Ovary (tissue), 9 donors: Measurements from ENCODE around the gene AFF1. TPM values are rescaled to one million over a fixed set of nuclear protein-coding genes. Genes with fewer than 3 reads are reported as not detected.

Source experiments
- DNase-seq, 5 donors: peaks; one replicate each; pipeline ENCODE4 v3.0.0-alpha.2; 2019 to 2020
- H3K27ac ChIP-seq, 2 donors: fragments of 200-600 bp; one replicate each; pipeline versions ENCODE4 v1.5.1 to v1.8.0; 2019 to 2022
- H3K27me3 ChIP-seq: fragments of 200-600 bp; one replicate; pipeline ENCODE4 v1.8.0; 2022
- H3K36me3 ChIP-seq: fragments of 200-600 bp; sonication (generic); one replicate; pipeline ENCODE4 v1.5.1; 2019
- H3K4me1 ChIP-seq: one replicate; pipeline ENCODE4 v1.8.1; 2013; ENCODE audit warnings: mild to moderate bottlenecking, moderate library complexity; ENCODE audit not compliant: insufficient read depth
- H3K4me3 ChIP-seq: fragments of 200-600 bp; sonication (generic); one replicate; pipeline ENCODE4 v1.5.1; 2017
- H3K9me3 ChIP-seq, 2 donors: fragments of 200-600 bp in 1 of 2; sonication (generic) in 1 of 2; one replicate each; pipeline versions ENCODE4 v1.5.1 to v1.8.1; 2013 to 2019; ENCODE audit warnings: mild to moderate bottlenecking in 1 of 2, moderate library complexity in 1 of 2
- EP300 ChIP-seq: sonication (generic); formaldehyde crosslinking; IDR thresholded peaks from one replicate; pipeline ENCODE4 v1.6.1; 2017; ENCODE audit warnings: antibody characterized with exemption
- POLR2A ChIP-seq: fragments of 450-650 bp; IDR thresholded peaks from one replicate; pipeline ENCODE4 v1.6.1; 2017; ENCODE audit warnings: antibody characterized with exemption, mild to moderate bottlenecking, moderate library complexity
- WGBS, 3 donors: extraction: QIAGEN DNeasy Blood & Tissue Kit in 1 of 3; methylation state at CpG; one replicate each; pipeline versions ENCODE4 v1.1.5 to v1.1.7; 2013 to 2017; 5-methylcytosine and 5-hydroxymethylcytosine counted together
- intact Hi-C, 4 donors: fragments of 100-400 bp; cut with DNase I; formaldehyde crosslinking; loops; one replicate each; pipeline versions ENCODE4 v1.11.0 to v1.15.1; 2022 to 2023
- polyA plus RNA-seq, 2 donors: library from polyadenylated mRNA; stranded (reverse); fragments of 200-250 nt in 1 of 2; fragments of 350-450 nt in 1 of 2; fragmentation: Illumina TruSeq in 1 of 2; extraction: RNeasy Lipid Tissue Mini Kit (QIAGEN cat#74804) in 1 of 2; gene quantifications; one replicate each; pipeline ENCODE4 v1.2.3, GENCODE V29; 2013 to 2014
- total RNA-seq, 7 donors: library from RNA; depleted of rRNA in 2 of 7; stranded (reverse); fragments of >200 nt in 2 of 7; fragmentation: NEBNext Ultra II Directional in 3 of 7; extraction: Animal tissue kit (Norgen Biotek cat#: 25700) in 3 of 7; gene quantifications; one replicate each; pipeline versions ENCODE4 v1.1.0 to v1.2.4, GENCODE V29; 2016 to 2023
- TF ChIP-seq, protein P1 (sequence below), 3 donors: fragments of 450-650 bp in 2 of 3; fragments of 200-600 bp in 1 of 3; IDR thresholded peaks; one replicate each; pipeline versions ENCODE4 v1.5.1 to v1.8.0; 2016 to 2022; ENCODE audit warnings: antibody characterized with exemption in 3 of 3, mild to moderate bottlenecking in 1 of 3
- donor health status: DM: no; HTN: no; CAD: no; lungs with moderate emphysema.
- donor health status: DM: no; HTN: no; CAD: no.
- donor health status: Bipolar disorder and iron deficiency.
- donor health status: DM: yes; HTN: yes; CAD: no.
- donor health status: DM: no; HTN: no; CAD: no.
- donor health status: DM: yes; HTN: yes; CAD: no.

AFF1 gene
- total and polyA plus RNA-seq, 9 donors: 26.0 to 107 (median 76.7) TPM

GRCh38 chr4:87066403-87067123, 131.8 kb downstream of the AFF1 start:
- intact Hi-C loops: no loop called here
- Histone ChIP-seq H3K27ac (no peak overlapping the region), H3K9me3 (no peaks in the 10 kb centered on the region), H3K36me3 (no peaks in the 10 kb centered on the region), H3K27me3 (no peaks in the 10 kb centered on the region), H3K4me1 (peaks cover 10% of the 10 kb centered on the region), H3K4me3 (no peak overlapping the region)
- TF ChIP-seq POLR2A (no peak), EP300 (no peak)
- TF ChIP-seq, protein P1, sequence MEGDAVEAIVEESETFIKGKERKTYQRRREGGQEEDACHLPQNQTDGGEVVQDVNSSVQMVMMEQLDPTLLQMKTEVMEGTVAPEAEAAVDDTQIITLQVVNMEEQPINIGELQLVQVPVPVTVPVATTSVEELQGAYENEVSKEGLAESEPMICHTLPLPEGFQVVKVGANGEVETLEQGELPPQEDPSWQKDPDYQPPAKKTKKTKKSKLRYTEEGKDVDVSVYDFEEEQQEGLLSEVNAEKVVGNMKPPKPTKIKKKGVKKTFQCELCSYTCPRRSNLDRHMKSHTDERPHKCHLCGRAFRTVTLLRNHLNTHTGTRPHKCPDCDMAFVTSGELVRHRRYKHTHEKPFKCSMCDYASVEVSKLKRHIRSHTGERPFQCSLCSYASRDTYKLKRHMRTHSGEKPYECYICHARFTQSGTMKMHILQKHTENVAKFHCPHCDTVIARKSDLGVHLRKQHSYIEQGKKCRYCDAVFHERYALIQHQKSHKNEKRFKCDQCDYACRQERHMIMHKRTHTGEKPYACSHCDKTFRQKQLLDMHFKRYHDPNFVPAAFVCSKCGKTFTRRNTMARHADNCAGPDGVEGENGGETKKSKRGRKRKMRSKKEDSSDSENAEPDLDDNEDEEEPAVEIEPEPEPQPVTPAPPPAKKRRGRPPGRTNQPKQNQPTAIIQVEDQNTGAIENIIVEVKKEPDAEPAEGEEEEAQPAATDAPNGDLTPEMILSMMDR (IDR thresholded peaks at IDR 0.05): no peak
- WGBS, 3 donors: 79 to 92% (median 85%) methylated on average over 4 of the region's 4 CpGs
- no peak for DNase-seq

DNA sequence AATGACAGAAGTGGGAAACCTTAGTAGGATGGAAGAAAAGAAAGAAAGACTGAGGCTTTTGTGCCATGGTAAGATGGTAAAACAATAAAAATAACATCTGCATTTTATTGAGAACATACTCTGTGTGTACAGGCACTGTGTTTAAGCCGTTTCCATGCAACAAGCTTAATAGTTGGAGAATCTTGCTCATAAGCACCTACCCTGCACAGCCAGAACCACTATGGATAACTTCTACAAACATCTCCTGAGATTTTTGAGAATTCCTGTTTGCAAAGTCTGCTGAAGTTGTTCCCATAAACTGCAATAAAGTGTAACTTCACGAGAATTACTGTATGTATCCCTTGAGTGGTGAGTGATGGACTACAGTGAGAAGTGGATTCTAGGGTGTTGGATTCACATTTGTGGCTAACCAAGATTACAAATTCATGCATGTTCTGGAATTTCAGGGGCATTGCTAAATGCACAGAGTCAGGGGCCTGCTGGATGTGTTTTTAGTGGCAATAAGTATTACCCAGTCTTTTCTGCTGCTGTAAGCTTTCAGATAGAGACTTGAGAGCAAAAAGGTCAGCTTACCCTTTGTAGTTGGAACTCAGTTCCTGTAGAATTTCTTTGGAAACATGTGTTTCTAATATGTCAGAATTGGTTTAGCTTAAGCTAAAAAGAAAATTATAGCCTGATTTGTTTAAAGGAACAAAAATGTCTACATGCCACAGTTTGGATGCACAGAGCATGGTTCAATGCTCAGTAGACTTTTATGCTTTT, 132.5 kb downstream of the AFF1 start:
- H3K4me1 ChIP-seq: peaks cover 10% of the 10 kb centered on the region
- intact Hi-C loops: no loop called here

DNA sequence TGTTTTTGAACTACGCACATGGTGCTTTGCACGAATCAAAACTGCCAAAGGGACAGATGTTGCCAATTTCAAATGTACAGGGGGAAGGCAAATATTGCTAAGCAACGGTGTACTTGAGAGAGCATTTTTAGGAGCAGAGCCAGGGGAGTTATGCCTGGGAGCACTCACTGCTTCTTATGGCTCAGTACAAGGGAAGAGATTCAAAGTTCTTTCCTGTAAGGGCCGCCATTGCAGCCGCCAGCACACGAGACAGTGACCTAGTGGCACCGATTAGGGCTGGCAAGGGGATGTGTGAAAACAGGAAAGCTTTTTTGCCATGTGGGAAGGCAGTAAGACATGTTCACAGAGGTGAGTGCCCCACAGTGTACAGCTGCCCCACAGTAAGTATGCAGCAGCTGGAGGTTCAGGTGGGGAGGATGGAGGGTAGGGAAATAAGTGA, 133.8 kb downstream of the AFF1 start:
- no peaks in the 10 kb centered on the region for H3K27me3 ChIP-seq
- WGBS, 3 donors: 44 to 50% (median 47%) methylated on average over 7 of the region's 7 CpGs
- H3K36me3 ChIP-seq: no peaks in the 10 kb centered on the region
- H3K4me1 ChIP-seq: peaks cover 10% of the 10 kb centered on the region
- H3K9me3 ChIP-seq: no peaks in the 10 kb centered on the region
- H3K4me3 ChIP-seq: no peak overlapping the region
- DNase-seq: no peak
- no peak overlapping the region for H3K27ac ChIP-seq
- TF ChIP-seq POLR2A: no peak
- intact Hi-C loops: no loop called here

More for the DNA sequence above, 132.5 kb downstream of the AFF1 start:
- no peak overlapping the region for H3K4me3 ChIP-seq
- H3K36me3 ChIP-seq: no peaks in the 10 kb centered on the region
- WGBS, 3 donors: 72 to 77% (median 76%) methylated on average over 2 of the region's 2 CpGs
- H3K9me3 ChIP-seq: no peaks in the 10 kb centered on the region
- TF ChIP-seq POLR2A: no peak
- TF ChIP-seq, protein P1 (IDR thresholded peaks at IDR 0.05): no peak
- no peak for TF ChIP-seq EP300
- no peak for DNase-seq
- H3K27me3 ChIP-seq: no peaks in the 10 kb centered on the region
- H3K27ac ChIP-seq: no peak overlapping the region

DNA sequence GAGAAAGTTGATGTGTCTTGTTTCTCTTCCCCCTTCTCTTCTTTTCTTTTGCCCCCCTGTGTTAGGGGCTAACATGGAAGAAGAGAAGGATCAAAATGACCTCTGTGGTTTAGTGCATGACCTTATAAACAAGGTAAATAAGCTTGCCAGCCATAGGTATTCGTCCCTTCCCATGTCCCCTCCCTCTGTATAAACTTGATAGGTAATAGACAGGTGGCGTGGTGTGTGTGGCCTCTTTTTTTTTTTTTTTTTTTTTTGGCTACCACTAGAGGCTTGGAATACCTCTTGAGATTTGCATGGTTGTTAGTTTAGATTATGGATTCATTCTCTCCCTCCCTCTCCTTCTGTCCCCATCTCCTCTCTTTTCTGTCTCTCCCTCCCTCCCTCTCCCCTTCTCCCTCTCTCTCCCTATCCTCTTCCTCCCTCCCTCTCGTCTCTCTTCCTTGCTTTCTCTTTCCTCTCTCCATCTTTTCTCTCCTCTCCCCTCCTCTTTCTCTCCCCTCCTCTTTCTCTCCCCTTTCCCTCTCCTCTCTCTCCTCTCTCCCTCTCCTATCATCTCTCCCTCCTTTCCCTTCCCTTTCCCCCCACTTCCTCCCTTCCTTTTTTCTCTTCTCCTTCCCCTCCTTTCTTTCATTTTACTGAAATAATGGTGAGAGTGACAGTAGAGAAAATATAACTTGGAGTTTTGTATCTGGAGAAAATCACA, 134.4 kb downstream of the AFF1 start:
- Histone ChIP-seq H3K36me3 (no peaks in the 10 kb centered on the region), H3K4me3 (no peak overlapping the region), H3K27me3 (no peaks in the 10 kb centered on the region), H3K9me3 (no peaks in the 10 kb centered on the region), H3K4me1 (peaks cover 13% of the 10 kb centered on the region), H3K27ac (no peak overlapping the region)
- 80 to 86% (median 84%) methylated on average over 3 of the region's 3 CpGs for WGBS, 3 donors
- DNase-seq: no peak
- no peak for TF ChIP-seq EP300
- TF ChIP-seq POLR2A: no peak
- TF ChIP-seq, protein P1 (IDR thresholded peaks at IDR 0.05): no peak
- intact Hi-C loops: no loop called here
